Prostate gland (tissue), 2 donors: ENCODE data around the gene TNFRSF25.

ENCODE experiments used
- CTCF ChIP-seq, 4 experiments: fragments of 200-600 bp in 2 of 4; fragments of 450-650 bp in 2 of 4; sonication (generic) in 2 of 4; IDR thresholded peaks; 1 replicate in 3 of 4; 2 replicates in 1 of 4; pipeline ENCODE4 v1.5.1; 2016 to 2019; ENCODE audit warnings: antibody characterized with exemption in 4 of 4, mild to moderate bottlenecking in 2 of 4, moderate library complexity in 2 of 4
- POLR2A ChIP-seq: fragments of 450-650 bp; IDR thresholded peaks from one replicate; pipeline ENCODE4 v1.6.1; 2016; ENCODE audit warnings: antibody characterized with exemption, mild to moderate bottlenecking
- POLR2AphosphoS5 ChIP-seq: sonication (generic); formaldehyde crosslinking; IDR thresholded peaks from one replicate; pipeline ENCODE4 v1.6.1; 2017; ENCODE audit warnings: antibody characterized with exemption

- TF ChIP-seq CTCF (IDR thresholded peaks at IDR 0.05) (no peak), POLR2A (no peak), POLR2AphosphoS5 (no peak)
Measured at GRCh38 chr1:6466023-6466422, at the start of gene TNFRSF25.
